Rectal smooth muscle tissue (tissue), 1 donor: ENCODE measurements around the gene ARHGAP26.

Source experiments
- H3K27ac ChIP-seq: one replicate; pipeline ENCODE4 v1.7.0; 2013; ENCODE audit warnings: low read depth, low read length, inconsistent platforms
- H3K27me3 ChIP-seq: one replicate; pipeline ENCODE4 v1.7.0; 2013; ENCODE audit warnings: low read length; ENCODE audit not compliant: control insufficient read depth, insufficient read depth
- H3K36me3 ChIP-seq: one replicate; pipeline ENCODE4 v1.7.0; 2013; ENCODE audit warnings: low read length; ENCODE audit not compliant: control insufficient read depth, insufficient read depth
- H3K4me1 ChIP-seq: one replicate; pipeline ENCODE4 v1.7.0; 2013; ENCODE audit warnings: low read length; ENCODE audit not compliant: control insufficient read depth, insufficient read depth
- H3K4me3 ChIP-seq: one replicate; pipeline ENCODE4 v1.7.0; 2013; ENCODE audit warnings: low read length
- H3K9ac ChIP-seq: one replicate; pipeline ENCODE4 v1.7.0; 2013; ENCODE audit warnings: low read length

ARHGAP26 gene

GRCh38 chr5:142779163-142779840 lies 9.1 kb downstream of the ARHGAP26 start:
- Histone ChIP-seq H3K27me3 (no peaks in the 10 kb centered on the region), H3K4me3 (no peak overlapping the region), H3K27ac (no peak overlapping the region), H3K9ac (no peak overlapping the region), H3K36me3 (no peaks in the 10 kb centered on the region), H3K4me1 (peaks cover 25% of the 10 kb centered on the region)

GRCh38 chr5:142780871-142781270 lies 10.7 kb downstream of the ARHGAP26 start:
- H3K27ac ChIP-seq = no peak overlapping the region
- no peaks in the 10 kb centered on the region for H3K36me3 ChIP-seq
- H3K4me3 ChIP-seq = no peak overlapping the region
- H3K4me1 ChIP-seq = peaks cover 25% of the 10 kb centered on the region
- H3K27me3 ChIP-seq = no peaks in the 10 kb centered on the region
- H3K9ac ChIP-seq = no peak overlapping the region

- Histone ChIP-seq H3K4me1 (peaks cover 25% of the 10 kb centered on the region), H3K4me3 (no peak overlapping the region), H3K27ac (peak overlapping the region; percentile 38), H3K9ac (no peak overlapping the region), H3K36me3 (no peaks in the 10 kb centered on the region), H3K27me3 (no peaks in the 10 kb centered on the region)
Observed at GRCh38 chr5:142782976-142783530, 12.9 kb downstream of the ARHGAP26 start.

GRCh38 chr5:142783601-142784341 lies 13.6 kb downstream of the ARHGAP26 start:
- Histone ChIP-seq H3K4me3 (no peak overlapping the region), H3K27me3 (no peaks in the 10 kb centered on the region), H3K4me1 (peaks cover 25% of the 10 kb centered on the region), H3K9ac (no peak overlapping the region), H3K27ac (peak overlapping the region; percentile 38), H3K36me3 (no peaks in the 10 kb centered on the region)

GRCh38 chr5:142784401-142784955 lies 14.3 kb downstream of the ARHGAP26 start:
- Histone ChIP-seq H3K27me3 (no peaks in the 10 kb centered on the region), H3K4me3 (no peak overlapping the region), H3K9ac (no peak overlapping the region), H3K27ac (peak overlapping the region; percentile 38), H3K4me1 (peaks cover 17% of the 10 kb centered on the region), H3K36me3 (no peaks in the 10 kb centered on the region)

GRCh38 chr5:142785206-142785605 lies 15.0 kb downstream of the ARHGAP26 start:
- Histone ChIP-seq H3K4me3 (no peak overlapping the region), H3K27ac (no peak overlapping the region), H3K9ac (no peak overlapping the region), H3K27me3 (no peaks in the 10 kb centered on the region), H3K4me1 (peaks cover 16% of the 10 kb centered on the region), H3K36me3 (no peaks in the 10 kb centered on the region)

GRCh38 chr5:142789206-142789605 lies 19.0 kb downstream of the ARHGAP26 start:
- Histone ChIP-seq H3K36me3 (no peaks in the 10 kb centered on the region), H3K4me1 (no peaks in the 10 kb centered on the region), H3K9ac (no peak overlapping the region), H3K4me3 (no peak overlapping the region), H3K27me3 (no peaks in the 10 kb centered on the region), H3K27ac (no peak overlapping the region)

GRCh38 chr5:142792012-142792864 lies 22.1 kb downstream of the ARHGAP26 start:
- Histone ChIP-seq H3K4me3 (no peak overlapping the region), H3K4me1 (no peaks in the 10 kb centered on the region), H3K36me3 (no peaks in the 10 kb centered on the region), H3K27ac (no peak overlapping the region), H3K9ac (no peak overlapping the region), H3K27me3 (no peaks in the 10 kb centered on the region)

- Histone ChIP-seq H3K27ac (no peak overlapping the region), H3K9ac (no peak overlapping the region), H3K36me3 (no peaks in the 10 kb centered on the region)
Observed at GRCh38 chr5:142792865-142793232, 22.7 kb downstream of the ARHGAP26 start.

GRCh38 chr5:142794537-142794936 lies 24.4 kb downstream of the ARHGAP26 start:
- Histone ChIP-seq H3K4me3 (no peak overlapping the region), H3K36me3 (no peaks in the 10 kb centered on the region), H3K27ac (no peak overlapping the region), H3K9ac (no peak overlapping the region), H3K4me1 (no peaks in the 10 kb centered on the region), H3K27me3 (no peaks in the 10 kb centered on the region)

More at GRCh38 chr5:142792865-142793232, 22.7 kb downstream of the ARHGAP26 start:
- Histone ChIP-seq H3K4me1 (no peaks in the 10 kb centered on the region), H3K4me3 (no peak overlapping the region), H3K27me3 (no peaks in the 10 kb centered on the region)

- H3K4me1 ChIP-seq = no peaks in the 10 kb centered on the region
- H3K4me3 ChIP-seq = no peak overlapping the region
- H3K9ac ChIP-seq = no peak overlapping the region
- H3K27me3 ChIP-seq = no peaks in the 10 kb centered on the region
- no peaks in the 10 kb centered on the region for H3K36me3 ChIP-seq
- H3K27ac ChIP-seq = no peak overlapping the region
Observed at GRCh38 chr5:142795251-142795650, 25.1 kb downstream of the ARHGAP26 start.
